G401 (cell line): ENCODE data around the gene KLHL3. TPM values are rescaled to one million over a fixed set of nuclear protein-coding genes. Genes with fewer than 3 reads are reported as not detected.
A peak's percentile ranks its signal among the peaks of the same experiment; 100 is the strongest.

Experiments used
- DNase-seq: peaks from one replicate; pipeline ENCODE4 v3.0.0-alpha.2; 2015; ENCODE audit warnings: low spot score
- in situ Hi-C: cut with HindIII; loops from 2 replicates; pipeline ENCODE4 v1.10.0; 2016; ENCODE audit warnings: low sequenced_read_pairs, mixed read lengths
- total RNA-seq: library from RNA; depleted of rRNA; stranded (reverse); fragments of >200 nt; shearing (Covaris generic); gene quantifications from 2 replicates; pipeline ENCODE4 v1.2.3, GENCODE V29; 2014

Gene KLHL3
- total RNA-seq, 1 experiment from 2014 or later: 1.2 TPM

DNA sequence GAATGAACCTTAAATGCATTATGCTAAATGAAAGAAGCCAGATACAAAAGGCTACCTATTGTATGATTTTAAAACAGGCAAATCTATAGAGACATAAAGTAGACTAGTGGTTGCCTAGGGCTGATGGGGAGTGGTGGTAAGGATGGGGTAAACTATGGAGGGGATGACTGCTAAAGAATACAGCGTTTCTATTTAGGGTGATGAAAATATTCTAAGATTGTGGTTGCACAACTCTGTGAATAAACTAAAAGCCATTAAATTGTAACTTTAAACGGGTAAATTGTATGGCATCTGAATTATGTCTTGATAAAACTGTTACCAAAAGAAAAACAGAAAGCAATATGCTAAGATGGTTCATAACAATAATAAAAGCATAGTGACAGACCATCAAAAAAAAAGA, 21.4 kb downstream of the KLHL3 start:
- in situ Hi-C loops: no loop called here

DNA sequence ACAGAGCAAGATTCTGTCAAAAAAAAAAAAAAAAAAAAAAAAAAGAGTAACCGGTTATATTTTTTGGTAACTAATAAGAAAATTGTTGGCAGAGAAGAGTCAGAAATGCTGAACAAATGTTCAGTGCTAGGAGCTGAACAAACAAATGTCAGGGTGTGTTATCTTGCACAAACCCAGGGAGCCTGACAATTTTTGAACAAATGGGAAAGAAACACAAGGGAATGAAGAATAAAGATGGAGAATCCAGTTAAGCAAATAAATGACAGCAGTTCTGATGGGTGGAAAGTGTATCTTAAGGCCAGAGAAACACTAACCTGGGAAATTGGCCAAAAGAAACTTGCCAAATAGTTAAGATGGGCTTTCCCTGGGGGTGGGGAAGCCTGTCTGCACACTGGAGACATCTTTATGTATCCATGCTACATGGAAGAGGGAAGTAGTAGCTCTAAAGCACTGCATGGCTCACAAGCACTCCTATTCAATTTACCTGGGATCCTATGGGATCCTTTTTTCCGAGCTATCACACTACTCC, 23.7 kb downstream of the KLHL3 start:
- in situ Hi-C loops: no loop called here
- no peak for DNase-seq

More for the DNA sequence above, 21.4 kb downstream of the KLHL3 start:
- DNase-seq: no peak

DNA sequence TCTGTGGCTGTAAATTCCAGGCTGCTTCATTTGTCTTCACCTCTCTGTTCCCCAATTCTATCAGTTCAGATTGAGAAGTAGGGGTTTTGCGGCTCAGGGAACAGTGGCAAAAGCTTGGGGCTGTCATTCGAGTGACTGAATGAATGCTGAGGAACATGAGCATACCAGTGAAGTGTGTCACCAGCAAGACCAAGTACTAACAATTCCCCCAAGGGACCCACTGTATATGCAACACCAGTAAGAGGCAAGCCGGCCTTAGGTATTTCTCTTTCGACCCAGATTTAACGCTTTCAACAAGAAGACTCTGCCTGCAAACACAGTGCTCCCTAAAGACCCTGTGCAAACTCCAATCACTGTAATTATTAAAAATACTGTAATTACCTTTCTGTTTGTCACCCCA, 25.8 kb downstream of the KLHL3 start:
- no peak for DNase-seq
- in situ Hi-C loops: no loop called here

- in situ Hi-C loops: no loop called here
- DNase-seq: peak; percentile 94
Measured at GRCh38 chr5:137708796-137709559, 26.9 kb downstream of the KLHL3 start.

- DNase-seq: no peak
- in situ Hi-C loops: no loop called here
Measured at GRCh38 chr5:137708062-137708461, 27.8 kb downstream of the KLHL3 start.

GRCh38 chr5:137706841-137707240, 29.0 kb downstream of the KLHL3 start:
- in situ Hi-C loops: no loop called here
- DNase-seq: no peak

DNA sequence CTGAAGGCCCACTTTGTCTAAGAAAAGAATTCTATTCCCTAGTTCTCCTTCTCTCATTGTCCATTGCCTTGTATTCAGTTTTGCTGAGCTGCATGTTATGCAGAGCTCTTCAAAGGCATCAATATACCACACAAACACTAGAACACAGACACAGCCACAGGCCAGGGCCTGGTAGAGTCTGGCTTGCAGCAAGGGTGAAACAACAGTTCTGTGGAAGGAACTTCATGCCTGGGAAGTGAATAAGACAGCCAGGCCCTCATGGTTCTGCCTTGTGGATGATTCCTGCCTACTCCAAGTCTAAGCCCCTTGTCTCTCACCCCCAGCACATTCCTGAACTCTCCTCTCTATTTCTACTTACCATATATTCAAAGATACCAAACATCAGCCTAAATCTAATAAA, 30.8 kb downstream of the KLHL3 start:
- in situ Hi-C loops: no loop called here
- no peak for DNase-seq

DNA sequence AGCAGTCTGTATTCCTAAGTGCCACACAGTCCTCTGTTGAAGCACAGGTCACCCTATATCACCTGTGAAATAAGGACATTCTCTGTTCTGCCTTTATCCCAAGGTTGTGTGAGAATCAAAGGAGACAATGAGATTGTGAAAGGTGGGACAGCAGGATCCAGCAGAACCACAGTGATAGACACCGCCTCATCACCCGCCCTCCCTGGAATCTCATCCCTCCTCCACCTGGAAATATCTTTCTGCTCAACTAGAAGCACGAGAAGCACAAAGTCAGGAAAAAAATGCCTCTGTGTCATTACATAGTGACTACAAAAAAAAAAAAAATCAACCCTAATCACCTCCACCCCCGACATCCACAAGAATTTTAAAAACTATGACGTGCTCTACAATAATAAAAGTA, 32.3 kb downstream of the KLHL3 start:
- in situ Hi-C loops: no loop called here
- no peak for DNase-seq

GRCh38 chr5:137700282-137700680, 35.6 kb downstream of the KLHL3 start:
- in situ Hi-C loops: no loop called here
- no peak for DNase-seq

DNA sequence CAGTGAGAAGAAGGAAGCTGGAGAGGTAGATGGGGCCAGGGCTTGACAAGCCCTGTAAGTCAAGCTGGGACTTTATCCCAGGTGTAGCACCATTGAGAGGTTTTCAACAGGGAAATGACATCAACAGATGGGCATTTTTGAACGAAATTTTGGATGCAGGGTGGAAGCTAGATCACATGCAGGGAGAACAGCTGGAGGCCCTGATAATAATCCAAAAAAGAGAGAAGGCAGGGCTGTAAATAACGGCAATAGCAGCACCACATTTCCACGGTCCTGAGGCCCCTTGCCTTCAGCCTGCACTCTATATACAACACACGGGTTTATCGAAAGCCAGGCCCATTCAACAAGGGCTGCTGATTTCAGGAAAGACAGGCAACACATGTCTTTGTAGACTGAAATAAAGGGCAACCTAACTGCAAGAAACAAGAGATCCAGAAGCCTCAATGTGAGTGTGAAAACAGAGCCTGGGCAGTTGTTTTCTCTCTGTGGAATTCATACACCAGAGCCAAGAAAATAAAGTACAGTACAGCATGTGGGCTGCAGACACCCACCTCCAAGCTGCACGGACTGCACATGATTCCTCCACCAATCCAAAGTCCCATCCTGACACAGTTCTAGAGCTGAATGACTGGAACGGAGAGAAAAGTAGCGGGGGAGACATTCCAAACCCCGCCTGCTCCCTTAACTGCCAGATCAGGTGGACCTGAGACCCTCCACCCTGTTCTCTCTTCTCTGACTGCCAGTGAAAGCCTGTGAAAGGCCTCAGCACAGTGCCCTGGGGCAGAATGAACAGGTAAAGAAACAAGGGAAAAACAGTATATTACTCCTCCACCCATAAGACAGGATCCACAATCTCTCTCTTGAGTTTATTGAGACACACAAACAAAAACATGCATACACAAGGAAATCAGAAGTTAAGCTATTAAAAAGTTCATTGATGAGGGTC, 36.3 kb downstream of the KLHL3 start:
- DNase-seq: peak; percentile 85
- in situ Hi-C loops: no loop called here

DNA sequence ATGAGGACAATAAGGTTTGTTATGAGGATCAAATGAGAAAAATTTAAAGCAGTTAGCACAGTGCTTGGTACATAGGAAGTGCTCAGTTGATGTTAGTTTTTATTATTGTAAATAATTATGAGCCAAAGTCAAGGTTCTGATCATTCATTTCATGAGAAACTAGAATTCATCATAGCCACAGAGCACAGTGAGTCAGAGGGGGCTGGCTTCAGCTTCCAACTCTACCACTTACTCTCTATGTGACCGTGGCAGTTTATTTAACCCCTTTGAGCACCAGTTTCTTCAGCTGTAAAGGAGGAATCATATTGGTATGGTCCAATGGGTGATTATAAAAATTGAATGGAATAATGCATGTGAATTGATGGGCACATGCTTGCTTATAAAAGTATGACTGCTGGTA, 39.4 kb downstream of the KLHL3 start:
- no peak for DNase-seq

DNA sequence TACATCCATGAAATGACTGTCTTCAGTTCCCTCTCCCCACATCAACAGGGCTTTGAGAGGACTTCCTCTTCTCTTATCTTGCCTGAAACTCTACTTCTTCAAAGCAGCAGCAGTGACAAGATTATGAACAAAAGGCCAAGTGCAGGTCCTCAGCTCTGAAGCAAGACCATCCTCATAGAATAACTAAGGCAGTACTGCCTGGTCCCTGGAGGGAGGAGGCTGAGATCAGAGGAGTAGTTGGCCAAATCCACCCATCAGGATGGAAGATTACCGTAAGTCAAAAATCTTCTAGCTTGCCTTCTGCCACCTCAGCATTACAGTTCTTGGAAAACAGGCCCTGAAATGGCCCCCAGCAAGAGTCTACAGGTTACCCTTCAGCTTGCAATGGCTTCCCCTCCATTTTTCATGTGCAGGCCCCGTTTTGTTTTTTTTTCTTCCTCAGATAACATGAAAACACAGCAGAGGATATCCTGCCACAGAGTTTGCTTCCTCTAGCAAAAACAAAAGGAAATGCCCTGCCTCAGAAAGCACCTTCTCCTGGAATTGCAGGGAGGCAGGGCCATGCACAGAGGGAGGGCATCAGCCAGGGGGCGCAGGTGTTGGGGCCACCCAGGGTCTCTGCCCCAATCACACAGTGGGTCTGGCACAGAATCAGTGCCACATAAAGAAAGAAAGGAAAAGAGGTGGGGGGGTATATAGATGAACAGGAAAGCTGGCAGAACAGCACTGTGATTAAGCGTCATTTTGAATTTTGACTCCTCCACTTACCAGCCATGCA, 40.0 kb downstream of the KLHL3 start:
- no peak for DNase-seq
- in situ Hi-C loops: no loop called here

More for the DNA sequence above, 39.4 kb downstream of the KLHL3 start:
- in situ Hi-C loops: no loop called here

- in situ Hi-C loops: no loop called here
- no peak for DNase-seq
Measured at GRCh38 chr5:137693951-137694721, 41.8 kb downstream of the KLHL3 start.

- DNase-seq: no peak
- in situ Hi-C loops: no loop called here
Measured at GRCh38 chr5:137693307-137693950, 42.5 kb downstream of the KLHL3 start.

DNA sequence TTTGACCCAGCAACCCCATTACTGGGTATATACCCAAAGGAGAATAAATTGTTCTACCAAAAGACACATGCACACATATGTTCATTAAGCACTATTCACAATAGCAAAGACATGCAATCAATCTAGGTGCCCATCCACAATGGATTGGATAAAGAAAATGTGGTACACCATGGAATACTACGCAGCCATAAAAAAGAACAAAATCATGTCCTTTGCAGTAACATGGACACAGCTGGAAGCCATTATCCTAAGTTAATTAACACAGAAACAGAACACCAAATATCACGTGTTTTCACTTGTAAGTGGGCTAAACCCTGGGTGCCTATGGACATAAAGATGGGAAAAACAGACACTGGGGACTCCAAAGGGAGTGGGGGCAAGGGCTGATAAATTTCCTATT, 46.6 kb downstream of the KLHL3 start:
- DNase-seq: no peak

DNA sequence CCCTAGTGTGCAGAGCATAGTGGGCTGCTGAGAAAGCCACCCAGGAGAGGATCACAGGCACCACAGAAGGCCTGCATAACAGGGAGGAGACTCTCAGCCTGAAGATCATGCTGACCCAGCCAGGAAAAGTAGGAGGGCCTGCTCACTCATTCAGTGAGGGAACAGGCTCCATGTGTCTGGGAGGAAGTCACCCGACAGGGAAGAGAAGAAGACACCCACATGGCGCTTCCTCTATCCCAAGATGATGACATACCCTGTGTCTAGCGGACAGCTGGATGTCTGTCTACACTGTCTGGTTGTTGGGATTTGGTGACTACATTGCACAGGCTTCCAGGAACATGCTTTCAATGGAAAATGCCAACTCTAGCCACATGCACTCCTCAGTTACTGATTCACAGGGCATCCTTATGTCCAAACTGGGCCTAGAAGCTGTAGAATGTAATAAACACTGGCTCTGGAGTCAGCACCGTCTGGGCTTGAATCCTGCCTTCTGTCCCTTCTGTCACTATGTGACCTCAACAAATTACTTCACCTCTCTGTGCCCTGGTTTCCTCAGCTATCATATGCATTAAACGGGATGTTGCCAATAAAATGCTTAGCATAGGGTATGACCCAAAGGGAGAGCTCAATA, 47.6 kb downstream of the KLHL3 start:
- DNase-seq: peak; percentile 72

More for the DNA sequence above, 46.6 kb downstream of the KLHL3 start:
- in situ Hi-C loops: no loop called here

GRCh38 chr5:137684761-137685160, 51.1 kb downstream of the KLHL3 start:
- DNase-seq: no peak
- in situ Hi-C loops: no loop called here

More for the DNA sequence above, 47.6 kb downstream of the KLHL3 start:
- in situ Hi-C loops: no loop called here

- in situ Hi-C loops: no loop called here
- no peak for DNase-seq
Measured at GRCh38 chr5:137681191-137681590, 54.7 kb downstream of the KLHL3 start.
